HEK293T (cell line): ENCODE data around the gene PRKAR1B.

ENCODE experiments used
- ARNT ChIP-seq: fragments of 450-650 bp; IDR thresholded peaks from 2 replicates; pipeline ENCODE4 v1.6.1; 2017; ENCODE audit warnings: mild to moderate bottlenecking
- BHLHE40 ChIP-seq: fragments of 450-650 bp; IDR thresholded peaks from 2 replicates; pipeline ENCODE4 v1.6.1; 2016; ENCODE audit warnings: mild to moderate bottlenecking, moderate library complexity, borderline replicate concordance
- CTBP1 ChIP-seq: fragments of 450-650 bp; IDR thresholded peaks from 2 replicates; pipeline ENCODE4 v1.6.1; 2016; ENCODE audit warnings: borderline replicate concordance
- ELF4 ChIP-seq: fragments of 450-650 bp; IDR thresholded peaks from 2 replicates; pipeline ENCODE4 v1.6.1; 2017; ENCODE audit warnings: antibody characterized with exemption
- FOXA1 ChIP-seq: fragments of 450-650 bp; IDR thresholded peaks from 2 replicates; pipeline ENCODE4 v1.6.1; 2016; ENCODE audit warnings: mild to moderate bottlenecking
- FOXM1 ChIP-seq: fragments of 450-650 bp; IDR thresholded peaks from 2 replicates; pipeline ENCODE4 v1.6.1; 2017; ENCODE audit warnings: mild to moderate bottlenecking, borderline replicate concordance
- HDGF ChIP-seq: fragments of 450-650 bp; IDR thresholded peaks from 2 replicates; pipeline ENCODE4 v1.6.1; 2017; ENCODE audit warnings: antibody characterized with exemption, borderline replicate concordance
- L3MBTL2 ChIP-seq: fragments of 450-650 bp; conservative IDR thresholded peaks from 2 replicates; pipeline ENCODE4 v1.6.1; 2016; ENCODE audit warnings: mild to moderate bottlenecking
- LEF1 ChIP-seq: fragments of 450-650 bp; IDR thresholded peaks from 2 replicates; pipeline ENCODE4 v1.6.1; 2017; ENCODE audit warnings: mild to moderate bottlenecking, borderline replicate concordance
- NFRKB ChIP-seq: fragments of 450-650 bp; IDR thresholded peaks from 2 replicates; pipeline ENCODE4 v1.6.1; 2016; ENCODE audit warnings: mild to moderate bottlenecking, moderate library complexity
- SP1 ChIP-seq: fragments of 450-650 bp; IDR thresholded peaks from 2 replicates; pipeline ENCODE4 v1.6.1; 2017
- SUZ12 ChIP-seq: fragments of 450-650 bp; IDR thresholded peaks from 2 replicates; pipeline ENCODE4 v1.6.1; 2016; ENCODE audit warnings: mild to moderate bottlenecking
- TARDBP ChIP-seq: fragments of 450-650 bp; IDR thresholded peaks from 2 replicates; pipeline ENCODE4 v1.6.1; 2016
- ZNF384 ChIP-seq: fragments of 450-650 bp; IDR thresholded peaks from 2 replicates; pipeline ENCODE4 v1.6.1; 2016

GRCh38 chr7:682810-683209, 44.3 kb downstream of the PRKAR1B start:
- no peak for TF ChIP-seq BHLHE40
- TF ChIP-seq HDGF = no peak
- TF ChIP-seq FOXM1 = no peak
- TF ChIP-seq L3MBTL2 = no peak
- no peak for TF ChIP-seq SP1
- no peak for TF ChIP-seq NFRKB
- no peak for TF ChIP-seq TARDBP
- TF ChIP-seq ARNT = no peak
- TF ChIP-seq FOXA1 = no peak
- TF ChIP-seq ZNF384 = no peak
- no peak for TF ChIP-seq LEF1
- TF ChIP-seq ELF4 = no peak
- no peak for TF ChIP-seq SUZ12
- no peak for TF ChIP-seq CTBP1
